D721Med (cell line): ENCODE results near the gene APC.
A peak's percentile ranks its signal among the peaks of the same experiment; 100 is the strongest.

ENCODE experiments used
- DNase-seq: peaks from one replicate; pipeline ENCODE4 v3.0.0; 2011; ENCODE audit warnings: low spot score; ENCODE audit not compliant: insufficient read length
- FAIRE-seq: peaks from 2 replicates; lab custom pipeline; 2011; peaks lifted over from hg19 to GRCh38; lab: Jason Lieb, UNC
- CTCF ChIP-seq: IDR thresholded peaks from 2 replicates; pipeline ENCODE4 v1.5.1; 2012; ENCODE audit warnings: mild to moderate bottlenecking, control low read depth; ENCODE audit not compliant: insufficient read depth; ENCODE audit errors: missing control alignments

Gene APC

GRCh38 chr5:112706446-112707016 lies 31.2 kb upstream of the APC start:
- FAIRE-seq, result no peak
- no peak for TF ChIP-seq CTCF

GRCh38 chr5:112707187-112708102 lies 30.2 kb upstream of the APC start:
- FAIRE-seq, result peak; percentile 48

More at GRCh38 chr5:112706446-112707016, 31.2 kb upstream of the APC start:
- DNase-seq, result no peak

GRCh38 chr5:112708103-112708622 lies 29.5 kb upstream of the APC start:
- DNase-seq (no peak), FAIRE-seq (no peak)
- no peak for TF ChIP-seq CTCF

More at GRCh38 chr5:112707187-112708102, 30.2 kb upstream of the APC start:
- peak; percentile 90 for DNase-seq
- no peak for TF ChIP-seq CTCF

- DNase-seq (no peak), FAIRE-seq (no peak)
- no peak for TF ChIP-seq CTCF
Observed at GRCh38 chr5:112709416-112709815, 28.3 kb upstream of the APC start.

- no peak for TF ChIP-seq CTCF
- no peak for FAIRE-seq
- DNase-seq, result no peak
Observed at GRCh38 chr5:112710896-112711295, 26.8 kb upstream of the APC start.

GRCh38 chr5:112711436-112711835 lies 26.2 kb upstream of the APC start:
- FAIRE-seq, result no peak
- no peak for DNase-seq
- TF ChIP-seq CTCF, result no peak
